Measurements from ENCODE around the gene APOM. TPM values are rescaled to one million over a fixed set of nuclear protein-coding genes. Genes with fewer than 3 reads are reported as not detected.

Gene APOM
- total and polyA plus RNA-seq, 12 donors: 2.3 to 18.2 (median 4.5) TPM; not detected in 1

DNA sequence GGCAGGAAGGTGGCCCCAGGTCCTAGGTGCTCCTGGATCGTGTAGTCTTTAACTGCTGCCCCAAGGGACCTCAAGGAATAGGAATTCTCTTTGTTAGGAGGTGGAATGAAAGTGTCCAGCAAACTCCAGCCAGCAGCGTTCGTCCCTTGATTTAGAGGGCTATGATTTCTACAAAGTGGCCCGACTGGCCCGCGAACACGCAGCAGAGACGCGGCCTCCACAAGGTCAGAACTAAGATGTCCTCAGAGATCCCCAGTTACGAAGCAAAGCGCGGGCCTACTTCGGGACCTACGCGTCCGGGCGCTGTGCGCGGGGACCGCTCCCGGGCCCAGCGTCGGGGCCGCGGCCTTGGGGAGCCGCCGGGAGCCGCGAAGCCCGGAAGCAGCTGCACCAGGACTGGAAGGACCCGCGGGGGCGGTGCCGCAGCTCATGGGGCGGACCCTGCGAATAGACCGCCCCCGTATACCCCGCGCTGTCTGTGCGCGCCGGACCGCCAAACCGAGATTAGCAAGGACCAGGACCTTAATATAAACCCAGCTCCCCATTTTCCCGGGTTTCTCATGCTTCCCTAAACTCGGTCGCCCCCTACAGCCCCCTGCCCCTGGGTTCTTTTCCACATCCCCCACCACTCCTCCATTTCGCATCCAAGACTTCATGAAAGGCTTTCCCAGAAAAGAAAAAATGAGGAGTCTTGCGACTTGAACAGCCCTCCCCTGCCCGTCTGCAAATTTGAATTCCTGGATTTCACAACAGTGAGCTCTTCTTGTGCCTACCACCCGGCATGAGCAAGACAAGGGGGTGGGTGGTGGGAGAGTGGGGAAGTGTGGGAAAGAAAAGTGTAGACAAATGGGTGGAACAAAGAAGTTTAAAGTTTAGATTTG is 4.9 kb downstream of the APOM start, which contains the start of gene C6orf47:
C6orf47 (minus strand) TSS at position 398 of the 881 bp plus-strand sequence. CDS start 831 bp downstream, outside the sequence.
- 0% methylated on average over 24 to 52 of the region's 52 CpGs for WGBS, 4 donors
- Histone ChIP-seq H3K27ac (peak within 1 kb of the TSS; percentile 73 to 97 (median 86)), H3K4me3 (peak within 1 kb of the TSS in 3 of 4 donors; percentile 50 to 80 (median 54)), H3K4me1 (replicated peaks in 1 of 2) (peaks cover 20 to 45% of the 10 kb centered on the region in 2 donors), H3K9me3 (replicated peaks in 1 of 3) (no peaks in the 10 kb centered on the region), H3K27me3 (no peaks in the 10 kb centered on the region), H3K36me3 (replicated peaks in 1 of 2) (peaks cover 0 to 24% of the 10 kb centered on the region in 2 donors)
- peak; percentile 85 to 94 (median 88) for DNase-seq
- intact Hi-C loops (cut with DNase I): no loop called here
- TF ChIP-seq POLR2A (IDR thresholded peaks at IDR 0.05): peak; percentile 87 to 88
- TF ChIP-seq, protein P1, sequence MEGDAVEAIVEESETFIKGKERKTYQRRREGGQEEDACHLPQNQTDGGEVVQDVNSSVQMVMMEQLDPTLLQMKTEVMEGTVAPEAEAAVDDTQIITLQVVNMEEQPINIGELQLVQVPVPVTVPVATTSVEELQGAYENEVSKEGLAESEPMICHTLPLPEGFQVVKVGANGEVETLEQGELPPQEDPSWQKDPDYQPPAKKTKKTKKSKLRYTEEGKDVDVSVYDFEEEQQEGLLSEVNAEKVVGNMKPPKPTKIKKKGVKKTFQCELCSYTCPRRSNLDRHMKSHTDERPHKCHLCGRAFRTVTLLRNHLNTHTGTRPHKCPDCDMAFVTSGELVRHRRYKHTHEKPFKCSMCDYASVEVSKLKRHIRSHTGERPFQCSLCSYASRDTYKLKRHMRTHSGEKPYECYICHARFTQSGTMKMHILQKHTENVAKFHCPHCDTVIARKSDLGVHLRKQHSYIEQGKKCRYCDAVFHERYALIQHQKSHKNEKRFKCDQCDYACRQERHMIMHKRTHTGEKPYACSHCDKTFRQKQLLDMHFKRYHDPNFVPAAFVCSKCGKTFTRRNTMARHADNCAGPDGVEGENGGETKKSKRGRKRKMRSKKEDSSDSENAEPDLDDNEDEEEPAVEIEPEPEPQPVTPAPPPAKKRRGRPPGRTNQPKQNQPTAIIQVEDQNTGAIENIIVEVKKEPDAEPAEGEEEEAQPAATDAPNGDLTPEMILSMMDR (IDR thresholded peaks at IDR 0.05): no peak

DNA sequence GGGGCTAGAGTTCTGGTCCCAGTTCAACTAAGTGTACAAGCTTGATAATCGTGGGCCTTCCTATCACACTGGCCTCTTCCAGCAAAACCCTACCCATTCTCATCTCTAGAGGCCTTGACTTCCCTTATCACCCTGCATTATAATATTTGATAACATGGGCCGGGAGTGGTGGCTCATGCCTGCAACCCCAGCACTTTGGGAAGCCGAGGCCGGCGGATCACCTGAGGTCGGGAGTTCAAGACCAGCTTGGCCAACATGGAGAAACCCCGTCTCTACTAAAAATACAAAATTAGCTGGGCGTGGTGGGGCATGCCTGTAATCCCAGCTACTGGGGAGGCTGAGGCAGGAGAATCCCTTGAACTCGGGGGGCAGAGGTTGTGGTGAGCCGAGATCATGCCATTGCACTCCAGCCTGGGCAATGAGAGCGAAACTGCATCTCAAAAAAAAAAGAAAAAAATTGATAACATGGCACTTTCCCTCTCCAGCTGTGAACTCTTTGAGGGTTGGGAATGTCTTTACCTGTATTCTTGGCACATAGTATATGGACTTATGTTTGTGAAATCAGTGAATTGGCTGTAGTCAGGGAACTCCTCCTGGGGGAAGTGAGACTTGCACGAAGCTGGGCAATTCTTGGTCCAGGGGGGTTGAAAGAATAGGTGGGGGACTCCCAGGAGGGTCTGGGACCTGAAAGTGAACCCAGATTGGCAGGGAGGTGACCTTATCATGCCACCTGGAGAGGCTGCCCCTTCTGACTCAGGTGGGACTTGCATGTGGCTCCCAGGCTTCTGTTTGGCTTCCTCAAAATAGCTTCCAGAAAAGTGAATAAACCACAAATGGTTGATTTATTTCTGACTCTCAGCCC is 5.8 kb downstream of the APOM start:
- Histone ChIP-seq H3K4me3 (peak overlapping the region in 1 of 4 donors; percentile 80), H3K27me3 (no peaks in the 10 kb centered on the region), H3K27ac (peak overlapping the region; percentile 73 to 97 (median 86)), H3K4me1 (replicated peaks in 1 of 2) (peaks cover 20 to 47% of the 10 kb centered on the region in 2 donors), H3K36me3 (replicated peaks in 1 of 2) (peaks cover 0 to 20% of the 10 kb centered on the region in 2 donors), H3K9me3 (replicated peaks in 1 of 3) (no peaks in the 10 kb centered on the region)
- 64 to 71% (median 68%) methylated on average over 12 of the region's 12 CpGs for WGBS, 4 donors
- TF ChIP-seq POLR2A (IDR thresholded peaks at IDR 0.05): no peak
- TF ChIP-seq, protein P1 (IDR thresholded peaks at IDR 0.05): no peak
- intact Hi-C loops (cut with DNase I): no loop called here
- DNase-seq: no peak

DNA sequence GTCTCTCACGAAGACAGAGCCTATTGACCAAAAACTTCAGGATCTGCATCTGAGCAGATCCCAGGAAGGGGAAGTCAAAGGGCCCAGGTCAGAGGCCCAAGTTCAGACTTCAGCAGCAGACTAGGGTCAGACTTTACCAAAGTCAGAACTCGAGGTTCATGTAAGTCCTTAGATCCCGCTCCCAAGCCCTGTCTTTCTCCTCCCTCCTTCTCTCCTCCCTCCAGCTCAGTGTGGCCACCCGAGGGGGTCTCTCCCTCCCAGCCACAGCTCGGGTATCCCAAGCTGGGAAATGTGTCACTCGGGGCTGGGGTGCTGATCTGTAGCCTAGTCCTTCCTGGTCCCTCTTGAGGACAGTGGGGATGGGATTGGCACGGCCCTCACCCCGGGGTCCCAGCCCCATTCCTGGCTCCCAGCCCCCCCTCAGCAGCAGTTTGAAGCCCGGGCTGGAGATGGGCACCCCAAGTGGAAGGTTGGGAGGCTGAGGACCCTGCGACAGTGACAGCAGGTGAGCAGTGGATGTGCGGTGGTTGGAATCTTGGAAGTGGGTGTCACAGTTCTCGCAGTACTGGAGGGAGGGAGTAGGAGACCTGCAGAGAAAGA is 6.5 kb downstream of the APOM start:
- WGBS, 4 donors: 87 to 90% (median 88%) methylated on average over 10 to 12 of the region's 12 CpGs
- peaks cover 0 to 18% of the 10 kb centered on the region in 2 donors for H3K36me3 ChIP-seq (replicated peaks in 1 of 2)
- peaks cover 20 to 54% of the 10 kb centered on the region in 2 donors for H3K4me1 ChIP-seq (replicated peaks in 1 of 2)
- H3K9me3 ChIP-seq (replicated peaks in 1 of 3): no peaks in the 10 kb centered on the region
- DNase-seq: no peak
- no peaks in the 10 kb centered on the region for H3K27me3 ChIP-seq
- intact Hi-C loops (cut with DNase I): no loop called here
- no peak overlapping the region for H3K27ac ChIP-seq
- H3K4me3 ChIP-seq: no peak overlapping the region
- TF ChIP-seq, protein P1 (IDR thresholded peaks at IDR 0.05): no peak
- no peak for TF ChIP-seq POLR2A (IDR thresholded peaks at IDR 0.05)

All from adrenal gland (tissue), 12 donors.